Measurements from ENCODE around the gene SLC35F5.

DNA sequence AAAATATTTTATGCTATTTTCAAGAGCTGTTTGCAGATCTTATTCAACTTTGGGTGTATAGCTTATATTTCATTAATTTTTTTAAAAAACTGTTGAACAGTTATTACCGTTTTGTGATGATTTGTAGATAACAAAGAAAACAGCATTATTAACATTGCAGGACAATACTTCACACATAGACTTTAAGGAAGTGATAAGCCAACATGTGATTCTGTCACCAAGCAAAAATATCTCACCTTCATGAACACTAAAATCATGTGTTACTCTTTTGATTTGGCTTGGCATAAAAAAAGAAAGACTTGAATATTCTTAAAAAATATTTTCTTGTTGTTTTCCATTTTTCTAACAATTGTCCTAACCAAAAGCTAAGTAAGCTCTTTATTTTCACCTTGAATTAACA is 33.0 kb downstream of the SLC35F5 start:
- TF ChIP-seq, protein P1, sequence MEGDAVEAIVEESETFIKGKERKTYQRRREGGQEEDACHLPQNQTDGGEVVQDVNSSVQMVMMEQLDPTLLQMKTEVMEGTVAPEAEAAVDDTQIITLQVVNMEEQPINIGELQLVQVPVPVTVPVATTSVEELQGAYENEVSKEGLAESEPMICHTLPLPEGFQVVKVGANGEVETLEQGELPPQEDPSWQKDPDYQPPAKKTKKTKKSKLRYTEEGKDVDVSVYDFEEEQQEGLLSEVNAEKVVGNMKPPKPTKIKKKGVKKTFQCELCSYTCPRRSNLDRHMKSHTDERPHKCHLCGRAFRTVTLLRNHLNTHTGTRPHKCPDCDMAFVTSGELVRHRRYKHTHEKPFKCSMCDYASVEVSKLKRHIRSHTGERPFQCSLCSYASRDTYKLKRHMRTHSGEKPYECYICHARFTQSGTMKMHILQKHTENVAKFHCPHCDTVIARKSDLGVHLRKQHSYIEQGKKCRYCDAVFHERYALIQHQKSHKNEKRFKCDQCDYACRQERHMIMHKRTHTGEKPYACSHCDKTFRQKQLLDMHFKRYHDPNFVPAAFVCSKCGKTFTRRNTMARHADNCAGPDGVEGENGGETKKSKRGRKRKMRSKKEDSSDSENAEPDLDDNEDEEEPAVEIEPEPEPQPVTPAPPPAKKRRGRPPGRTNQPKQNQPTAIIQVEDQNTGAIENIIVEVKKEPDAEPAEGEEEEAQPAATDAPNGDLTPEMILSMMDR (IDR thresholded peaks at IDR 0.05; ENCODE audit: poor library complexity, severe bottlenecking): no peak
- no peak for TF ChIP-seq EZH2 (IDR thresholded peaks at IDR 0.05; ENCODE audit: borderline replicate concordance, insufficient read depth, low read length, poor library complexity, severe bottlenecking)
- TF ChIP-seq SMC3 (conservative IDR thresholded peaks at IDR 0.05; ENCODE audit: poor library complexity): no peak
- no peak for TF ChIP-seq TAF1 (IDR thresholded peaks at IDR 0.05; ENCODE audit: low read depth)
- no peak for TF ChIP-seq REST (IDR thresholded peaks at IDR 0.05; ENCODE audit: borderline replicate concordance)
- no peak for TF ChIP-seq POLR2AphosphoS5 (IDR thresholded peaks at IDR 0.05)
- no peak for TF ChIP-seq RAD21 (conservative IDR thresholded peaks at IDR 0.05)

All from neural cell (in vitro differentiated cells).